B cell (primary cell): ENCODE data around the gene FGFR2. TPM values are rescaled to one million over a fixed set of nuclear protein-coding genes. Genes with fewer than 3 reads are reported as not detected.
"Not testable (repeated sequence)": the region's sequence is repeated elsewhere in the genome, so short reads cannot be mapped to it uniquely, and the experiment has no call there.

ENCODE experiments used
- ATAC-seq: fragments of 200-7000 bp; cut with Tn5 transposase; one replicate; pipeline ENCODE4 v1.10.0; 2021; ENCODE audit warnings: low read depth, mild to moderate bottlenecking, moderate number of reproducible peaks, moderate library complexity
- CTCF ChIA-PET: fragments of 350-600 bp; sonication (Branson Sonifier 250); formaldehyde crosslinking; loops from one replicate; lab custom pipeline; 2021; ENCODE audit warnings: antibody characterized with exemption, inconsistent platforms; lab: Charles Lee
- POLR2A ChIA-PET: fragments of 350-600 bp; sonication (Branson Sonifier 250); formaldehyde crosslinking; loops from one replicate; lab custom pipeline; 2021; ENCODE audit warnings: antibody characterized with exemption; lab: Charles Lee
- DNase-seq: peaks from one replicate; pipeline ENCODE4 v3.0.0; 2013
- H2AFZ ChIP-seq: 2 replicates; pipeline ENCODE4 v1.6.1; 2012; ENCODE audit warnings: mild to moderate bottlenecking, low read depth, low read length; ENCODE audit not compliant: insufficient read depth, poor library complexity, severe bottlenecking
- H3K27ac ChIP-seq, 2 donors: 1 replicate in 1 of 2; 2 replicates in 1 of 2; pipeline ENCODE4 v1.5.1; 2012 to 2013; ENCODE audit warnings: low read length in 2 of 2, mild to moderate bottlenecking in 2 of 2, moderate library complexity in 1 of 2
- H3K27me3 ChIP-seq, 4 experiments: fragments of 200-600 bp in 1 of 4; sonication (generic) in 1 of 4; replicated peaks in 1 of 4; 1 replicate in 2 of 4; 2 replicates in 2 of 4; pipeline versions ENCODE4 v1.6.1 to v1.7.0; 2013 to 2016; ENCODE audit warnings: low read length in 3 of 4, mild to moderate bottlenecking in 2 of 4, mixed read lengths in 1 of 4, moderate library complexity in 1 of 4; ENCODE audit not compliant: insufficient read depth in 4 of 4, control insufficient read depth in 3 of 4; ENCODE audit errors: control extremely low read depth in 1 of 4
- H3K36me3 ChIP-seq, 2 experiments: replicated peaks in 1 of 2; 1 replicate in 1 of 2; 2 replicates in 1 of 2; pipeline versions ENCODE4 v1.6.1 to v1.7.1; 2013; ENCODE audit warnings: low read length in 1 of 2; ENCODE audit not compliant: insufficient read depth in 2 of 2, control insufficient read depth in 1 of 2; ENCODE audit errors: control extremely low read depth in 1 of 2, extremely low read depth in 1 of 2
- H3K4me1 ChIP-seq, 2 donors: fragments of 200-600 bp in 1 of 2; sonication (generic) in 1 of 2; 1 replicate in 1 of 2; 2 replicates in 1 of 2; pipeline versions ENCODE4 v1.5.1 to v1.6.1; 2013 to 2017; ENCODE audit warnings: low read length in 2 of 2; ENCODE audit not compliant: control insufficient read depth in 2 of 2, insufficient read depth in 2 of 2
- H3K4me2 ChIP-seq: replicated peaks from 2 replicates; pipeline ENCODE3; 2012; ENCODE audit warnings: mild to moderate bottlenecking, low read depth, low read length; ENCODE audit not compliant: poor library complexity, severe bottlenecking
- H3K4me3 ChIP-seq, 5 experiments: fragments of 200-600 bp in 1 of 5; sonication (generic) in 1 of 5; 1 replicate in 3 of 5; 2 replicates in 2 of 5; pipeline versions ENCODE4 v1.5.1 to v1.7.0; 2011 to 2016; ENCODE audit warnings: low read length in 4 of 5, mild to moderate bottlenecking in 4 of 5, low read depth in 2 of 5, control low read depth in 1 of 5, moderate library complexity in 1 of 5; ENCODE audit not compliant: insufficient read depth in 1 of 5; ENCODE audit errors: control extremely low read depth in 1 of 5, extremely low read depth in 1 of 5
- H3K79me2 ChIP-seq: fragments of 200-600 bp; sonication (generic); one replicate; pipeline ENCODE4 v1.6.0; 2016; ENCODE audit warnings: low read length; ENCODE audit not compliant: control insufficient read depth, insufficient read depth
- H3K9ac ChIP-seq: fragments of 200-600 bp; sonication (generic); 2 replicates; pipeline ENCODE4 v1.6.1; 2017; ENCODE audit warnings: mild to moderate bottlenecking, low read length, moderate library complexity
- H3K9me3 ChIP-seq, 3 donors: one replicate each; pipeline versions ENCODE4 v1.6.1 to v1.7.1; 2013; ENCODE audit warnings: low read length in 2 of 3; ENCODE audit not compliant: control insufficient read depth in 2 of 3, insufficient read depth in 1 of 3; ENCODE audit errors: control extremely low read depth in 1 of 3
- H4K20me1 ChIP-seq: 2 replicates; pipeline ENCODE4 v1.6.0; 2012; ENCODE audit warnings: mild to moderate bottlenecking, low read length; ENCODE audit not compliant: insufficient read depth, control insufficient read depth, poor library complexity, severe bottlenecking
- H3K27ac Mint-ChIP-seq: one replicate; pipeline ENCODE4 v1.8.0; 2021; ENCODE audit warnings: mixed read lengths
- H3K27me3 Mint-ChIP-seq: one replicate; pipeline ENCODE4 v1.8.0; 2021; ENCODE audit warnings: mixed read lengths
- H3K4me1 Mint-ChIP-seq: one replicate; pipeline ENCODE4 v1.8.0; 2021; ENCODE audit warnings: mixed read lengths
- H3K4me3 Mint-ChIP-seq: one replicate; pipeline ENCODE4 v1.8.0; 2021; ENCODE audit warnings: mixed read lengths
- H3K9me3 Mint-ChIP-seq: one replicate; pipeline ENCODE4 v1.8.0; 2022; ENCODE audit warnings: mixed read lengths; ENCODE audit not compliant: insufficient read depth
- EZH2 ChIP-seq: IDR thresholded peaks from 2 replicates; pipeline ENCODE4 v1.6.1; 2012; ENCODE audit warnings: borderline replicate concordance, low read depth, mild to moderate bottlenecking, moderate library complexity, low read length; ENCODE audit not compliant: insufficient read depth, poor library complexity, severe bottlenecking
- WGBS: methylation state at CpG from one replicate; pipeline ENCODE4 v1.1.5; 2013; ENCODE audit warnings: missing lambda C conversion rate; ENCODE audit not compliant: insufficient coverage; 5-methylcytosine and 5-hydroxymethylcytosine counted together
- intact Hi-C: fragments of 100-400 bp; cut with micrococcal nuclease; formaldehyde crosslinking; loops from one replicate; pipeline ENCODE4 v1.10.0; 2022
- polyA plus RNA-seq: library from polyadenylated mRNA; depleted of rRNA; stranded (reverse); fragments of >200 nt; gene quantifications from 2 replicates; pipeline ENCODE4 v1.2.3, GENCODE V29; 2012
- total RNA-seq, 2 donors: library from RNA; stranded (reverse); fragments of 120-200 nt in 1 of 2; gene quantifications; 1 replicate in 1 of 2; 2 replicates in 1 of 2; pipeline versions ENCODE4 v1.2.3 to v1.2.4, GENCODE V29; 2013 to 2022
- TF ChIP-seq, protein P1 (sequence below): fragments of 200-600 bp; IDR thresholded peaks from one replicate; pipeline ENCODE4 v1.8.0; 2022; ENCODE audit warnings: antibody characterized with exemption, mild to moderate bottlenecking

FGFR2 gene
- total and polyA plus RNA-seq, 2 donors (not counting 1 experiment from before 2014, with no cell fraction given): not detected

DNA sequence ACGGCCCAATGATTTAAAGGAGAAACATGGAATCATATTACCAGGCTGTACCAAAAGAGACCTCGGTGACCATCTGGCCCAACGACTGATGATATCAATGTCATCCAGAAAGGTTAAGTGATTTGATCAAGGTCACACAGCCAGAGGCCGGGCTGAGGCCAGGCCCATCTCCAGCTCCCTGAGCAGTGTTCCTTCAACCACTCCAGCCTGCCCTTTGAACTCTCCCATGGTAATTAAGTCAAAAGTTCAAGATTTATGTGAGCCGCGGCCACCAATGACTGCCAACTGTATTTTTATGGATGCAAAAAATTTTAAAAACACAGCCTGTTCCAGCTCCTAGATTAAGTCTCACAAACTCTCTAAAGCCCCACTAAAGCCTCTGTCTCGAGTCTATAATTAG lies 41.8 kb downstream of the FGFR2 start:
- Histone ChIP-seq H3K27ac (no peak overlapping the region), H4K20me1 (no peaks in the 10 kb centered on the region), H3K4me2 (no peak overlapping the region), H3K9ac (no peak overlapping the region), H3K4me1 (no peaks in the 10 kb centered on the region), H3K79me2 (no peaks in the 10 kb centered on the region), H3K9me3 (no peaks in the 10 kb centered on the region), H3K27me3 (no peaks in the 10 kb centered on the region), H3K36me3 (no peaks in the 10 kb centered on the region), H3K4me3 (no peak overlapping the region), H2AFZ (no peak overlapping the region)
- no peaks in the 10 kb centered on the region for H3K9me3 Mint-ChIP-seq
- TF ChIP-seq EZH2: no peak
- TF ChIP-seq, protein P1, sequence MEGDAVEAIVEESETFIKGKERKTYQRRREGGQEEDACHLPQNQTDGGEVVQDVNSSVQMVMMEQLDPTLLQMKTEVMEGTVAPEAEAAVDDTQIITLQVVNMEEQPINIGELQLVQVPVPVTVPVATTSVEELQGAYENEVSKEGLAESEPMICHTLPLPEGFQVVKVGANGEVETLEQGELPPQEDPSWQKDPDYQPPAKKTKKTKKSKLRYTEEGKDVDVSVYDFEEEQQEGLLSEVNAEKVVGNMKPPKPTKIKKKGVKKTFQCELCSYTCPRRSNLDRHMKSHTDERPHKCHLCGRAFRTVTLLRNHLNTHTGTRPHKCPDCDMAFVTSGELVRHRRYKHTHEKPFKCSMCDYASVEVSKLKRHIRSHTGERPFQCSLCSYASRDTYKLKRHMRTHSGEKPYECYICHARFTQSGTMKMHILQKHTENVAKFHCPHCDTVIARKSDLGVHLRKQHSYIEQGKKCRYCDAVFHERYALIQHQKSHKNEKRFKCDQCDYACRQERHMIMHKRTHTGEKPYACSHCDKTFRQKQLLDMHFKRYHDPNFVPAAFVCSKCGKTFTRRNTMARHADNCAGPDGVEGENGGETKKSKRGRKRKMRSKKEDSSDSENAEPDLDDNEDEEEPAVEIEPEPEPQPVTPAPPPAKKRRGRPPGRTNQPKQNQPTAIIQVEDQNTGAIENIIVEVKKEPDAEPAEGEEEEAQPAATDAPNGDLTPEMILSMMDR: no peak
- 86% methylated on average over 3 of the region's 7 CpGs for WGBS
- CTCF ChIA-PET: no interaction called here
- no peaks in the 10 kb centered on the region for H3K27me3 Mint-ChIP-seq
- H3K4me3 Mint-ChIP-seq: no peak overlapping the region
- POLR2A ChIA-PET: no interaction called here
- H3K4me1 Mint-ChIP-seq: no peaks in the 10 kb centered on the region
- ATAC-seq: no peak
- intact Hi-C loops: no loop called here
- DNase-seq: no peak
- no peak overlapping the region for H3K27ac Mint-ChIP-seq

DNA sequence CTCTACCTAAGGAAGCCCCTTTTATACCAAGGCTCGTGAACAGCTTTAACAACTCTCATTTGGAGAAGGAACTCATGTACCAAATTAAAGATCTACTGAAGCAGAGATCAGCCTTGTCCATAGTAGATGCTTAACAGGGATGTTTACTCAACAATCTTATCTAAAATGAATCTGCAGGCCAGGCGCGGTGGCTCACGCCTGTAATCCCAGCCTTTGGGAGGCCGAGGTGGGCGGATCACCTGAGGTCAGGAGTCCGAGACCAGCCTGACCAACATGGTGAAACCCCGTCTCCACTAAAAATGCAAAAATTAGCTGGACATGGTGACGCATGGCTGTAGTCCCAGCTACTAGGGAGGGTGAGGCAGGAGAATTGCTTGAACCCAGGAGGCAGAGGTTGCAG lies 43.3 kb downstream of the FGFR2 start:
- ATAC-seq, H3K4me3 ChIP-seq, H2AFZ ChIP-seq, H3K4me3 Mint-ChIP-seq, H3K27ac ChIP-seq, H3K4me1 ChIP-seq, H3K9ac ChIP-seq, H3K36me3 ChIP-seq, POLR2A ChIA-PET, CTCF ChIA-PET, H3K27me3 ChIP-seq, H4K20me1 ChIP-seq, H3K9me3 ChIP-seq, intact Hi-C loops, H3K9me3 Mint-ChIP-seq, H3K4me1 Mint-ChIP-seq, H3K27ac Mint-ChIP-seq, H3K79me2 ChIP-seq, H3K27me3 Mint-ChIP-seq, DNase-seq, H3K4me2 ChIP-seq: not testable (repeated sequence)
- WGBS: 98% methylated on average over 8 of the region's 9 CpGs
